Tibial artery (tissue), 4 donors: ENCODE results near the gene SPRR5.

Experiments
- DNase-seq, 2 donors: peaks; one replicate each; pipeline ENCODE4 v3.0.0-alpha.2; 2019
- H3K27ac ChIP-seq, 2 donors: fragments of 200-600 bp; sonication (generic) in 1 of 2; 1 replicate in 1 of 2; 2 replicates in 1 of 2; pipeline ENCODE4 v1.5.1; 2018 to 2019; ENCODE audit warnings: mild to moderate bottlenecking in 1 of 2
- H3K27me3 ChIP-seq, 2 donors: fragments of 200-600 bp; sonication (generic) in 1 of 2; one replicate each; pipeline versions ENCODE4 v1.5.1 to v1.6.0; 2016 to 2019
- H3K36me3 ChIP-seq, 3 donors: fragments of 200-600 bp; sonication (generic) in 2 of 3; one replicate each; pipeline ENCODE4 v1.5.1; 2016 to 2019; ENCODE audit warnings: mild to moderate bottlenecking in 2 of 3
- H3K4me1 ChIP-seq, 4 donors: fragments of 200-600 bp; sonication (generic) in 2 of 4; 1 replicate in 3 of 4; 2 replicates in 1 of 4; pipeline ENCODE4 v1.5.1; 2016 to 2019
- H3K4me3 ChIP-seq, 2 donors: fragments of 200-600 bp; sonication (generic) in 1 of 2; 1 replicate in 1 of 2; 2 replicates in 1 of 2; pipeline ENCODE4 v1.5.1; 2018 to 2019; ENCODE audit warnings: mild to moderate bottlenecking in 2 of 2
- H3K9me3 ChIP-seq, 3 donors: fragments of 200-600 bp; sonication (generic) in 1 of 3; one replicate each; pipeline ENCODE4 v1.5.1; 2016 to 2019
- intact Hi-C: fragments of 100-400 bp; cut with DNase I; formaldehyde crosslinking; loops from one replicate; pipeline ENCODE4 v1.15.0; 2023; ENCODE audit warnings: low total_unique reads
- TF ChIP-seq, protein P1 (sequence below), 2 experiments: fragments of 200-600 bp in 1 of 2; fragments of 450-650 bp in 1 of 2; IDR thresholded peaks; one replicate each; pipeline ENCODE4 v1.5.1; 2017 to 2019; ENCODE audit warnings: antibody characterized with exemption in 2 of 2, mild to moderate bottlenecking in 1 of 2, moderate library complexity in 1 of 2

Gene SPRR5

DNA sequence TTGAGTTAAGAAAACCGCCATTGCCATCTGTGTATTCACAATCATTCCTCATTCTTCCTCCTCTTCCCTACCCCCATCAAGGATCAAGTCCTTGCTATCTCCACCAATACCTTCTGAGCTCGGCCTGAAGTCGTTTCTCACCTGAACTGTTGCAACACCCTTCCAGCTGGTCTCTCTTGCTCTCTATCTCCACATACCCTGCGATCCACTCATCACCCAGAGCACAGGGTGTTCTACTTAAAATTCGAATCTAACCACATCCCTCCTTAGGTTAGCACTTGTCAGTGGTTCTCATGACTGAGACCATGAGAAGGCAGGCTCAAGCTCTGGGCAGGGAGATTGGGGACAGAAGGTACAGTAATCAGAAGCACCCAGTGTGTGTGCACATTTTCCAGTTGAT, 34.1 kb upstream of the SPRR5 start:
- Histone ChIP-seq H3K9me3 (no peaks in the 10 kb centered on the region), H3K27ac (no peak overlapping the region), H3K36me3 (no peaks in the 10 kb centered on the region), H3K27me3 (peaks cover 0 to 9% of the 10 kb centered on the region in 2 donors), H3K4me3 (no peak overlapping the region), H3K4me1 (no peaks in the 10 kb centered on the region)
- intact Hi-C loops = no loop called here
- DNase-seq = no peak
- TF ChIP-seq, protein P1, sequence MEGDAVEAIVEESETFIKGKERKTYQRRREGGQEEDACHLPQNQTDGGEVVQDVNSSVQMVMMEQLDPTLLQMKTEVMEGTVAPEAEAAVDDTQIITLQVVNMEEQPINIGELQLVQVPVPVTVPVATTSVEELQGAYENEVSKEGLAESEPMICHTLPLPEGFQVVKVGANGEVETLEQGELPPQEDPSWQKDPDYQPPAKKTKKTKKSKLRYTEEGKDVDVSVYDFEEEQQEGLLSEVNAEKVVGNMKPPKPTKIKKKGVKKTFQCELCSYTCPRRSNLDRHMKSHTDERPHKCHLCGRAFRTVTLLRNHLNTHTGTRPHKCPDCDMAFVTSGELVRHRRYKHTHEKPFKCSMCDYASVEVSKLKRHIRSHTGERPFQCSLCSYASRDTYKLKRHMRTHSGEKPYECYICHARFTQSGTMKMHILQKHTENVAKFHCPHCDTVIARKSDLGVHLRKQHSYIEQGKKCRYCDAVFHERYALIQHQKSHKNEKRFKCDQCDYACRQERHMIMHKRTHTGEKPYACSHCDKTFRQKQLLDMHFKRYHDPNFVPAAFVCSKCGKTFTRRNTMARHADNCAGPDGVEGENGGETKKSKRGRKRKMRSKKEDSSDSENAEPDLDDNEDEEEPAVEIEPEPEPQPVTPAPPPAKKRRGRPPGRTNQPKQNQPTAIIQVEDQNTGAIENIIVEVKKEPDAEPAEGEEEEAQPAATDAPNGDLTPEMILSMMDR (IDR thresholded peaks at IDR 0.05) = no peak

DNA sequence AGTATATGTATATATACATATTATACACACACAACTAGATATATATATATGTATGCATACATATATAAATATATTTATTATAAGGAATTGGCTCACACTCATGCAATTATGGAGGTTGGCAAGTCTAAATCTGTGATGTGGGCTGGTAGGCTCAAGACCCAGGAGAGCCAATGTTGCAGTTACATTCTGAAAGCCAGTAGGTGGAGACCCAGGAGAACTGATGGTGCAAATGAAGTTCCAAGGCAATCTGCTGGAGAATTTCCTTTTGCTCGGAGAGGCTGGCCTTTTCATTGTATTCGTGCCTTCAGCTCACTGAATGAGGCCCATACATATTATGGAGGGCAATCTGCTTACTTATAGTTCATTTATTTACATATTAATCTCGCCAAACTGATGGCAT, 29.2 kb upstream of the SPRR5 start:
- H3K4me3 ChIP-seq = no peak overlapping the region
- intact Hi-C loops = no loop called here
- H3K27ac ChIP-seq = no peak overlapping the region
- H3K27me3 ChIP-seq = no peaks in the 10 kb centered on the region
- H3K9me3 ChIP-seq = no peaks in the 10 kb centered on the region
- no peaks in the 10 kb centered on the region for H3K36me3 ChIP-seq
- no peaks in the 10 kb centered on the region for H3K4me1 ChIP-seq
- DNase-seq = no peak
- TF ChIP-seq, protein P1 (IDR thresholded peaks at IDR 0.05) = no peak

DNA sequence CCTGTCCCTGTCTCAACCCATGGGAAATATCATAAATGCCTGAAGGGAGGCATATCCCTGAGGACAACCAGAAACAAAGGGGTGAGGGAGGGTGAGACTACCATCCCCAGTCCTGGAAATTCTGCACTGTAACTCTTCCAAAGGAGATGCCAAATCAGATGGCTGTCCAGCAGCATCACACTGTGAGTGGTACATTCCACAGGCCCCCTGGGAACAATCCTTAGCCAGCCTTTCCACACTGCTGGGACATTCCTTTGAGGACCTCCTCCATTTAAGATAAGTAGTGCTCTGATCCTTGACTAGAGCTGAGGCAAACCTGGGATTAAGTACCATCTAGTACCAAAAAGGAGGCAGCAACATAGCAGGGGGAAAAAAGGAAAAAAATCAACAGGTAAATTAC, 27.9 kb upstream of the SPRR5 start:
- Histone ChIP-seq H3K4me3 (no peak overlapping the region), H3K4me1 (no peaks in the 10 kb centered on the region), H3K9me3 (no peaks in the 10 kb centered on the region), H3K27ac (no peak overlapping the region), H3K36me3 (no peaks in the 10 kb centered on the region), H3K27me3 (no peaks in the 10 kb centered on the region)
- intact Hi-C loops = no loop called here
- DNase-seq = no peak
- TF ChIP-seq, protein P1 (IDR thresholded peaks at IDR 0.05) = no peak

DNA sequence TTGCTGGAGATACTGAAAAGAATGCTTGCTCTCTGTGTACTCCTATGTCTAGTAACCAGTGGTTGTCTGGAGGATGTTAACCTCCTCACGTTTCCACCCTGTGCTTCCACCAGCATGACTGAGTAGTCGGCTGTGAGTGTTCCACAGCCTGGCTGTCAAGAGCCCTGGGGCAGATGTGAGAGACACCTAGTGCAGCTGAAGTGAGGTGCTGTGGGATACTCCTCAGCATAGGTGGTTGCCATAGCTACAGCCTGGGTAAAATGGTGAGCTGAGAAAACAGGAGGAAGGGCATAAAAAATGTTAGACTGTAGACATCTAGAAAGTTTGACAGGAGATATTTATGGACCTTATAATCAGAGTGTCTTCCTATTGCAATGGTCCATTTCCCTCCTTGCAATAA, 22.8 kb upstream of the SPRR5 start:
- intact Hi-C loops = no loop called here
- TF ChIP-seq, protein P1 (IDR thresholded peaks at IDR 0.05) = no peak
- DNase-seq = no peak

DNA sequence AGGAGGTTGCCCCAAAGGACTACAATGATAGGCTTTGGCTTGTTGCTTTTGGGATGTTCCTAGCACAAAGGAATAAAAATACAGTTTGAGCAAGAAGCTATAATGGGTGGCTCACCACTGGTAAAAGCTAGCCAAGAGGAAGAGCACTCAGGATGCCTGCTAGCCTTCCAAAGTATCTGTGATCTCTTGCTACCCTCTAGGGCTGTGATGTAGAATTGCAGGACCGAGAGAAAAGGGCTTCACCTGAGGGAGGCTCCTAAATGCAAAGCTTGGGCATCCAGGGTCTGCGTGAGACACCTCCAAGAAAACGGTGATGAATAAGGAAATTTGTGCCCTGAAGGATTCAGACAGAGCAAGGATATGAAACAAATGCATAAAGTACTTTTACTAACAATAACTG, 20.9 kb upstream of the SPRR5 start:
- no peak overlapping the region for H3K4me3 ChIP-seq
- H3K9me3 ChIP-seq = no peaks in the 10 kb centered on the region
- no peak overlapping the region for H3K27ac ChIP-seq
- H3K4me1 ChIP-seq = no peaks in the 10 kb centered on the region
- TF ChIP-seq, protein P1 (IDR thresholded peaks at IDR 0.05) = no peak
- DNase-seq = no peak
- intact Hi-C loops = no loop called here
- H3K36me3 ChIP-seq = no peaks in the 10 kb centered on the region
- H3K27me3 ChIP-seq = no peaks in the 10 kb centered on the region

More for the DNA sequence above, 22.8 kb upstream of the SPRR5 start:
- Histone ChIP-seq H3K9me3 (no peaks in the 10 kb centered on the region), H3K4me3 (no peak overlapping the region), H3K36me3 (no peaks in the 10 kb centered on the region), H3K4me1 (no peaks in the 10 kb centered on the region), H3K27ac (no peak overlapping the region), H3K27me3 (no peaks in the 10 kb centered on the region)

DNA sequence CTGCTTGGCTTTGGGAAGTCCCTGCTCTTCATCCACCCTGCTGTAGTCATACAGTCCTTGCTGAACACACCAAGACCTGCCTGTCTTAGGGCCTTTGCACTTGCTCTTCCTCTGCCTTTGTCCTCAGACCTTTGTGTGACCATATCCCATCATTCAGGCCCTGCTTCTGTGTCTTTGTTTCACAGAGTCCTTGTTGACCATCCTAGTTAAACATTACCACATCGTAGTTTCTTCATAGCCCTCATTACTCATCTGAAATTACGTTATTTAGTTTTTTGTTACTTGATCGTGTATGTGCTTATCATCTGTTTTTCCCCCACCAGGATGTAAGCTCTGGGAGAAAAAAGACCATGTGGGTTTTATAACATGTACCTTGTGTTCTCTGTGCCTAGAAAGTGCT, 18.3 kb upstream of the SPRR5 start:
- no peak overlapping the region for H3K27ac ChIP-seq
- no peaks in the 10 kb centered on the region for H3K36me3 ChIP-seq
- no peaks in the 10 kb centered on the region for H3K4me1 ChIP-seq
- H3K9me3 ChIP-seq = no peaks in the 10 kb centered on the region
- TF ChIP-seq, protein P1 (IDR thresholded peaks at IDR 0.05) = no peak
- H3K4me3 ChIP-seq = no peak overlapping the region
- intact Hi-C loops = no loop called here
- DNase-seq = no peak
- no peaks in the 10 kb centered on the region for H3K27me3 ChIP-seq
